HepG2 (cell line): ENCODE results near the gene TMEM221. TPM values are rescaled to one million over a fixed set of nuclear protein-coding genes. Genes with fewer than 3 reads are reported as not detected.
A peak's percentile ranks its signal among the peaks of the same experiment; 100 is the strongest.

ENCODE experiments used
- AHR ChIP-seq: IDR thresholded peaks from 2 replicates; pipeline ENCODE4 v1.6.1; 2018; ENCODE audit warnings: missing genetic modification reagents, missing compliant biosample characterization
- BCL6 ChIP-seq: IDR thresholded peaks from 2 replicates; pipeline ENCODE4 v1.6.1; 2016; ENCODE audit warnings: missing genetic modification reagents, missing compliant biosample characterization
- CAMTA2 ChIP-seq: sonication (generic); formaldehyde crosslinking; IDR thresholded peaks from 2 replicates; pipeline ENCODE4 v1.4.0; 2020; ENCODE audit warnings: mild to moderate bottlenecking, missing genetic modification reagents, borderline replicate concordance
- CCDC6 ChIP-seq: sonication (generic); formaldehyde crosslinking; IDR thresholded peaks from 2 replicates; pipeline ENCODE4 v1.8.1; 2022; ENCODE audit warnings: mild to moderate bottlenecking, missing genetic modification reagents, moderate library complexity
- CHD2 ChIP-seq: IDR thresholded peaks from 2 replicates; pipeline ENCODE4 v1.6.1; 2011; ENCODE audit warnings: low read depth, low read length, improper control_type of control experiment
- ESRRA ChIP-seq: sonication (generic); formaldehyde crosslinking; IDR thresholded peaks from 2 replicates; pipeline ENCODE4 v1.5.1; 2020; ENCODE audit warnings: mild to moderate bottlenecking, low read depth, missing genetic modification reagents
- HBP1 ChIP-seq: IDR thresholded peaks from 2 replicates; pipeline ENCODE4 v1.6.1; 2016; ENCODE audit warnings: low read depth, control low read depth
- HIVEP1 ChIP-seq: sonication (generic); formaldehyde crosslinking; IDR thresholded peaks from 2 replicates; pipeline ENCODE4 v1.4.0; 2020; ENCODE audit warnings: mild to moderate bottlenecking, missing genetic modification reagents
- HMGXB4 ChIP-seq, 2 experiments: sonication (generic) in 1 of 2; formaldehyde crosslinking in 1 of 2; IDR thresholded peaks; 2 replicates each; pipeline versions ENCODE4 v1.4.0 to v1.6.1; 2018 to 2020; ENCODE audit warnings: missing genetic modification reagents in 2 of 2, borderline replicate concordance in 1 of 2, low read depth in 1 of 2, mild to moderate bottlenecking in 1 of 2, missing biosample characterization in 1 of 2
- PLSCR1 ChIP-seq: sonication (generic); formaldehyde crosslinking; IDR thresholded peaks from 2 replicates; pipeline ENCODE4 v1.5.0; 2020; ENCODE audit warnings: missing genetic modification reagents, mild to moderate bottlenecking, borderline replicate concordance
- RARG ChIP-seq: sonication (generic); formaldehyde crosslinking; IDR thresholded peaks from 2 replicates; pipeline ENCODE4 v1.4.0; 2020; ENCODE audit warnings: low read depth, mild to moderate bottlenecking, missing genetic modification reagents
- SCMH1 ChIP-seq: sonication (generic); formaldehyde crosslinking; IDR thresholded peaks from 2 replicates; pipeline ENCODE4 v1.9.0; 2021; ENCODE audit warnings: missing genetic modification reagents, mild to moderate bottlenecking, borderline replicate concordance
- TAF15 ChIP-seq: fragments of 200-400 bp; formaldehyde crosslinking; IDR thresholded peaks from one replicate; pipeline ENCODE4 v1.6.1; 2018; ENCODE audit warnings: mild to moderate bottlenecking, low read depth, low read length; ENCODE audit not compliant: poor library complexity, severe bottlenecking
- TRIM24 ChIP-seq: sonication (generic); formaldehyde crosslinking; IDR thresholded peaks from 2 replicates; pipeline ENCODE4 v1.8.0; 2022; ENCODE audit warnings: mild to moderate bottlenecking, missing genetic modification reagents
- ZMAT5 ChIP-seq: sonication (generic); formaldehyde crosslinking; IDR thresholded peaks from 2 replicates; pipeline ENCODE4 v1.5.0; 2020; ENCODE audit warnings: mild to moderate bottlenecking, low read depth, missing genetic modification reagents, borderline replicate concordance
- ZNF230 ChIP-seq: sonication (generic); formaldehyde crosslinking; IDR thresholded peaks from 2 replicates; pipeline ENCODE4 v1.4.0; 2020; ENCODE audit warnings: mild to moderate bottlenecking, missing genetic modification reagents
- ZNF275 ChIP-seq: sonication (generic); formaldehyde crosslinking; IDR thresholded peaks from 2 replicates; pipeline ENCODE4 v1.8.0; 2022; ENCODE audit warnings: missing genetic modification reagents, mild to moderate bottlenecking, inconsistent platforms, borderline replicate concordance
- ZNF280B ChIP-seq: sonication (generic); formaldehyde crosslinking; IDR thresholded peaks from 2 replicates; pipeline ENCODE4 v1.5.0; 2020; ENCODE audit warnings: missing genetic modification reagents, mild to moderate bottlenecking, borderline replicate concordance
- ZNF619 ChIP-seq: sonication (generic); formaldehyde crosslinking; IDR thresholded peaks from 2 replicates; pipeline ENCODE4 v1.4.0; 2020; ENCODE audit warnings: mild to moderate bottlenecking, missing genetic modification reagents
- ZNF777 ChIP-seq: sonication (generic); formaldehyde crosslinking; IDR thresholded peaks from 2 replicates; pipeline ENCODE4 v1.4.0; 2020; ENCODE audit warnings: missing genetic modification reagents
- ZSCAN20 ChIP-seq: sonication (generic); formaldehyde crosslinking; IDR thresholded peaks from 2 replicates; pipeline ENCODE4 v1.4.0; 2020; ENCODE audit warnings: missing genetic modification reagents, mild to moderate bottlenecking, borderline replicate concordance
- ZSCAN22 ChIP-seq: sonication (generic); formaldehyde crosslinking; IDR thresholded peaks from 2 replicates; pipeline ENCODE4 v1.4.0; 2020; ENCODE audit warnings: mild to moderate bottlenecking, missing genetic modification reagents
- polyA plus RNA-seq, 8 experiments: library from polyadenylated mRNA; depleted of rRNA in 3 of 8; stranded (reverse) in 7 of 8; unstranded in 1 of 8; fragments of >200 nt; fragmentation: Illumina TruSeq in 4 of 8; extraction: Trizol in 4 of 8; gene quantifications; 2 replicates each; pipeline versions ENCODE4 v1.2.1 to v1.2.3, GENCODE V29; 2011 to 2016; ENCODE audit warnings: low read depth in 4 of 8, missing spikeins in 1 of 8, mixed read lengths in 1 of 8; ENCODE audit not compliant: insufficient read depth in 1 of 8
- total RNA-seq, 5 experiments: library from RNA; depleted of rRNA; stranded (reverse); fragments of >200 nt; fragmentation: Illumina TruSeq; extraction: Trizol; gene quantifications; 2 replicates each; pipeline ENCODE4 v1.2.3, GENCODE V29; 2016; ENCODE audit warnings: low read depth in 1 of 5

Gene TMEM221
- total and polyA plus RNA-seq, 2 of the 13 experiments (the other 11 are each of a cell fraction or from before 2014, with no cell fraction given), result 0.33 to 0.77 TPM

GRCh38 chr19:17469481-17470067 is 21.1 kb upstream of the TMEM221 start (continued):
- TF ChIP-seq AHR (no peak), HMGXB4 (CRISPR knock-in tag; IDR thresholded peaks at IDR 0.05; ENCODE audit: borderline replicate concordance in 1 of 2, low read depth in 1 of 2) (no peak), ZNF280B (0 out of 2 replicates have a peak, but pooled peaks have one; percentile 48), TAF15 (peak; percentile 49), CAMTA2 (CRISPR knock-in tag) (no peak), ZNF777 (CRISPR knock-in tag) (no peak), ESRRA (no peak), TRIM24 (CRISPR knock-in tag) (no peak), ZNF230 (0 out of 2 replicates have a peak, but pooled peaks have one; percentile 23), SCMH1 (CRISPR knock-in tag) (no peak), ZMAT5 (CRISPR knock-in tag) (no peak), RARG (CRISPR knock-in tag) (no peak), BCL6 (CRISPR knock-in tag) (peak; percentile 47; the same call in 1 of the 2 replicates), ZSCAN20 (CRISPR knock-in tag) (no peak), HBP1 (CRISPR knock-in tag) (no peak), ZSCAN22 (CRISPR knock-in tag) (no peak), PLSCR1 (CRISPR knock-in tag) (no peak), CCDC6 (CRISPR knock-in tag) (no peak), HIVEP1 (CRISPR knock-in tag) (no peak), CHD2 (no peak), ZNF275 (CRISPR knock-in tag) (0 out of 2 replicates have a peak, but pooled peaks have one; percentile 49), ZNF619 (CRISPR knock-in tag) (peak; percentile 73; the same call in 1 of the 2 replicates)
